Measurements from ENCODE around the gene CTNNBIP1.

The CTNNBIP1 gene

GRCh38 chr1:9878404-9878803 is 31.7 kb downstream of the CTNNBIP1 start:
- H3K27me3 Mint-ChIP-seq (ENCODE audit: low read depth) = no peaks in the 10 kb centered on the region
- H3K4me3 Mint-ChIP-seq = no peak overlapping the region
- no peaks in the 10 kb centered on the region for H3K36me3 Mint-ChIP-seq (ENCODE audit: low read depth)
- no peak for DNase-seq (ENCODE audit: low spot score)
- H3K27ac Mint-ChIP-seq = no peak overlapping the region
- peaks cover 14% of the 10 kb centered on the region for H3K4me1 Mint-ChIP-seq (ENCODE audit: low read depth)
- no peaks in the 10 kb centered on the region for H3K9me3 Mint-ChIP-seq

- Mint-ChIP-seq H3K9me3 (no peaks in the 10 kb centered on the region), H3K27ac (no peak overlapping the region), H3K4me3 (no peak overlapping the region), H3K4me1 (ENCODE audit: low read depth) (peaks cover 14% of the 10 kb centered on the region), H3K27me3 (ENCODE audit: low read depth) (no peaks in the 10 kb centered on the region), H3K36me3 (ENCODE audit: low read depth) (no peaks in the 10 kb centered on the region)
- no peak for DNase-seq (ENCODE audit: low spot score)
Measured at GRCh38 chr1:9877962-9878361, 32.1 kb downstream of the CTNNBIP1 start.

GRCh38 chr1:9875636-9876000 is 34.5 kb downstream of the CTNNBIP1 start:
- H3K27ac Mint-ChIP-seq = no peak overlapping the region
- no peak overlapping the region for H3K4me3 Mint-ChIP-seq
- no peak for DNase-seq (ENCODE audit: low spot score)
- peaks cover 2% of the 10 kb centered on the region for H3K4me1 Mint-ChIP-seq (ENCODE audit: low read depth)
- H3K36me3 Mint-ChIP-seq (ENCODE audit: low read depth) = no peaks in the 10 kb centered on the region
- H3K27me3 Mint-ChIP-seq (ENCODE audit: low read depth) = no peaks in the 10 kb centered on the region
- H3K9me3 Mint-ChIP-seq = no peaks in the 10 kb centered on the region

- H3K36me3 Mint-ChIP-seq (ENCODE audit: low read depth) = no peaks in the 10 kb centered on the region
- H3K27me3 Mint-ChIP-seq (ENCODE audit: low read depth) = no peaks in the 10 kb centered on the region
- peak; percentile 58 for DNase-seq (ENCODE audit: low spot score)
- H3K4me1 Mint-ChIP-seq (ENCODE audit: low read depth) = peaks cover 2% of the 10 kb centered on the region
- no peaks in the 10 kb centered on the region for H3K9me3 Mint-ChIP-seq
- no peak overlapping the region for H3K27ac Mint-ChIP-seq
- H3K4me3 Mint-ChIP-seq = no peak overlapping the region
Measured at GRCh38 chr1:9874959-9875635, 35.0 kb downstream of the CTNNBIP1 start.

GRCh38 chr1:9874412-9874811 is 35.7 kb downstream of the CTNNBIP1 start:
- H3K27ac Mint-ChIP-seq = no peak overlapping the region
- H3K9me3 Mint-ChIP-seq = no peaks in the 10 kb centered on the region
- no peak for DNase-seq (ENCODE audit: low spot score)
- no peak overlapping the region for H3K4me3 Mint-ChIP-seq
- no peaks in the 10 kb centered on the region for H3K36me3 Mint-ChIP-seq (ENCODE audit: low read depth)
- no peaks in the 10 kb centered on the region for H3K27me3 Mint-ChIP-seq (ENCODE audit: low read depth)
- H3K4me1 Mint-ChIP-seq (ENCODE audit: low read depth) = peaks cover 2% of the 10 kb centered on the region

GRCh38 chr1:9873992-9874391 is 36.1 kb downstream of the CTNNBIP1 start:
- no peak overlapping the region for H3K27ac Mint-ChIP-seq
- no peaks in the 10 kb centered on the region for H3K9me3 Mint-ChIP-seq
- DNase-seq (ENCODE audit: low spot score) = no peak
- H3K4me3 Mint-ChIP-seq = no peak overlapping the region
- no peaks in the 10 kb centered on the region for H3K36me3 Mint-ChIP-seq (ENCODE audit: low read depth)
- peaks cover 2% of the 10 kb centered on the region for H3K4me1 Mint-ChIP-seq (ENCODE audit: low read depth)
- H3K27me3 Mint-ChIP-seq (ENCODE audit: low read depth) = no peaks in the 10 kb centered on the region

- no peak overlapping the region for H3K4me3 Mint-ChIP-seq
- H3K27ac Mint-ChIP-seq = no peak overlapping the region
- H3K27me3 Mint-ChIP-seq (ENCODE audit: low read depth) = no peaks in the 10 kb centered on the region
- H3K4me1 Mint-ChIP-seq (ENCODE audit: low read depth) = peaks cover 2% of the 10 kb centered on the region
- DNase-seq (ENCODE audit: low spot score) = no peak
- H3K9me3 Mint-ChIP-seq = no peaks in the 10 kb centered on the region
- no peaks in the 10 kb centered on the region for H3K36me3 Mint-ChIP-seq (ENCODE audit: low read depth)
Measured at GRCh38 chr1:9873385-9873784, 36.7 kb downstream of the CTNNBIP1 start.

- no peak overlapping the region for H3K4me3 Mint-ChIP-seq
- no peak overlapping the region for H3K27ac Mint-ChIP-seq
- no peaks in the 10 kb centered on the region for H3K9me3 Mint-ChIP-seq
- H3K36me3 Mint-ChIP-seq (ENCODE audit: low read depth) = no peaks in the 10 kb centered on the region
- peaks cover 2% of the 10 kb centered on the region for H3K4me1 Mint-ChIP-seq (ENCODE audit: low read depth)
- no peak for DNase-seq (ENCODE audit: low spot score)
- H3K27me3 Mint-ChIP-seq (ENCODE audit: low read depth) = no peaks in the 10 kb centered on the region
Measured at GRCh38 chr1:9872430-9873165, 37.5 kb downstream of the CTNNBIP1 start.

- no peak overlapping the region for H3K27ac Mint-ChIP-seq
- H3K27me3 Mint-ChIP-seq (ENCODE audit: low read depth) = no peaks in the 10 kb centered on the region
- H3K4me3 Mint-ChIP-seq = no peak overlapping the region
- no peaks in the 10 kb centered on the region for H3K9me3 Mint-ChIP-seq
- no peak for DNase-seq (ENCODE audit: low spot score)
- H3K36me3 Mint-ChIP-seq (ENCODE audit: low read depth) = no peaks in the 10 kb centered on the region
- peaks cover 2% of the 10 kb centered on the region for H3K4me1 Mint-ChIP-seq (ENCODE audit: low read depth)
Measured at GRCh38 chr1:9871707-9872425, 38.2 kb downstream of the CTNNBIP1 start.

GRCh38 chr1:9871021-9871420 is 39.0 kb downstream of the CTNNBIP1 start:
- H3K4me3 Mint-ChIP-seq = no peak overlapping the region
- H3K36me3 Mint-ChIP-seq (ENCODE audit: low read depth) = no peaks in the 10 kb centered on the region
- H3K9me3 Mint-ChIP-seq = no peaks in the 10 kb centered on the region
- no peak overlapping the region for H3K27ac Mint-ChIP-seq
- H3K4me1 Mint-ChIP-seq (ENCODE audit: low read depth) = peaks cover 4% of the 10 kb centered on the region
- H3K27me3 Mint-ChIP-seq (ENCODE audit: low read depth) = no peaks in the 10 kb centered on the region
- no peak for DNase-seq (ENCODE audit: low spot score)

GRCh38 chr1:9870572-9870971 is 39.5 kb downstream of the CTNNBIP1 start:
- H3K27ac Mint-ChIP-seq = no peak overlapping the region
- no peak overlapping the region for H3K4me3 Mint-ChIP-seq
- H3K9me3 Mint-ChIP-seq = no peaks in the 10 kb centered on the region
- peaks cover 4% of the 10 kb centered on the region for H3K4me1 Mint-ChIP-seq (ENCODE audit: low read depth)
- DNase-seq (ENCODE audit: low spot score) = no peak
- no peaks in the 10 kb centered on the region for H3K27me3 Mint-ChIP-seq (ENCODE audit: low read depth)
- H3K36me3 Mint-ChIP-seq (ENCODE audit: low read depth) = no peaks in the 10 kb centered on the region

GRCh38 chr1:9869831-9870251 is 40.2 kb downstream of the CTNNBIP1 start:
- no peak for DNase-seq (ENCODE audit: low spot score)
- H3K4me1 Mint-ChIP-seq (ENCODE audit: low read depth) = peaks cover 2% of the 10 kb centered on the region
- no peaks in the 10 kb centered on the region for H3K9me3 Mint-ChIP-seq
- no peak overlapping the region for H3K4me3 Mint-ChIP-seq
- H3K27ac Mint-ChIP-seq = no peak overlapping the region
- no peaks in the 10 kb centered on the region for H3K36me3 Mint-ChIP-seq (ENCODE audit: low read depth)
- H3K27me3 Mint-ChIP-seq (ENCODE audit: low read depth) = no peaks in the 10 kb centered on the region

- Mint-ChIP-seq H3K36me3 (ENCODE audit: low read depth) (no peaks in the 10 kb centered on the region), H3K4me3 (no peak overlapping the region), H3K4me1 (ENCODE audit: low read depth) (peaks cover 2% of the 10 kb centered on the region), H3K27ac (no peak overlapping the region), H3K9me3 (no peaks in the 10 kb centered on the region), H3K27me3 (ENCODE audit: low read depth) (no peaks in the 10 kb centered on the region)
- no peak for DNase-seq (ENCODE audit: low spot score)
Measured at GRCh38 chr1:9868244-9868590, 41.9 kb downstream of the CTNNBIP1 start.

- H3K4me1 Mint-ChIP-seq (ENCODE audit: low read depth) = peaks cover 2% of the 10 kb centered on the region
- H3K27ac Mint-ChIP-seq = no peak overlapping the region
- peak; percentile 78 for DNase-seq (ENCODE audit: low spot score)
- H3K36me3 Mint-ChIP-seq (ENCODE audit: low read depth) = no peaks in the 10 kb centered on the region
- no peaks in the 10 kb centered on the region for H3K9me3 Mint-ChIP-seq
- H3K4me3 Mint-ChIP-seq = no peak overlapping the region
- H3K27me3 Mint-ChIP-seq (ENCODE audit: low read depth) = no peaks in the 10 kb centered on the region
Measured at GRCh38 chr1:9867408-9868243, 42.4 kb downstream of the CTNNBIP1 start.

Measured in T-helper 2 cell treated with Interferon-gamma antibody and Interleukin-4, amounts not matched to agents 5 μg/mL and 100 μg/mL, for 36 hours (primary cell).